DOHH2 (cell line): ENCODE data around the gene ARHGEF4.

ENCODE experiments used
- H3F3A ChIP-seq: fragments of 200-600 bp; sonication (generic), shearing (Covaris generic); 2 replicates; pipeline ENCODE4 v1.6.0; 2016; ENCODE audit warnings: antibody characterized with exemption, mild to moderate bottlenecking; ENCODE audit not compliant: control insufficient read depth, insufficient read depth
- H3K27ac ChIP-seq: fragments of 200-600 bp; sonication (generic); 2 replicates; pipeline ENCODE4 v1.5.1; 2014; ENCODE audit warnings: low read depth, mild to moderate bottlenecking, low read length, moderate library complexity
- H3K27me3 ChIP-seq: fragments of 200-600 bp; sonication (generic); 2 replicates; pipeline ENCODE4 v1.6.1; 2014; ENCODE audit warnings: mild to moderate bottlenecking, low read length, mixed read lengths; ENCODE audit not compliant: control insufficient read depth
- H3K36me3 ChIP-seq: fragments of 200-600 bp; sonication (generic); 2 replicates; pipeline ENCODE4 v1.6.1; 2014; ENCODE audit warnings: mild to moderate bottlenecking, low read length, moderate library complexity, mixed read lengths; ENCODE audit not compliant: control insufficient read depth
- H3K4me1 ChIP-seq: fragments of 200-600 bp; sonication (generic); 2 replicates; pipeline ENCODE4 v1.6.1; 2014; ENCODE audit warnings: mild to moderate bottlenecking, low read length, mixed read lengths; ENCODE audit not compliant: control insufficient read depth
- H3K4me2 ChIP-seq: fragments of 200-600 bp; sonication (generic); 2 replicates; pipeline ENCODE4 v1.6.0; 2014; ENCODE audit warnings: mild to moderate bottlenecking, low read length, moderate library complexity
- H3K4me3 ChIP-seq: fragments of 200-600 bp; sonication (generic); 2 replicates; pipeline ENCODE4 v1.5.1; 2014; ENCODE audit warnings: mild to moderate bottlenecking, low read length, mixed read lengths
- H3K79me2 ChIP-seq: fragments of 200-600 bp; sonication (generic); 2 replicates; pipeline ENCODE4 v1.6.1; 2014; ENCODE audit warnings: mild to moderate bottlenecking, low read length, mixed read lengths; ENCODE audit not compliant: control insufficient read depth
- H3K9me2 ChIP-seq: fragments of 200-600 bp; sonication (generic); replicated peaks from 2 replicates; pipeline ENCODE4 v1.6.1; 2014; ENCODE audit warnings: mild to moderate bottlenecking, low read length, mixed read lengths; ENCODE audit not compliant: control insufficient read depth
- H3K9me3 ChIP-seq: fragments of 200-600 bp; sonication (generic); 2 replicates; pipeline ENCODE4 v1.6.1; 2014; ENCODE audit warnings: antibody characterized with exemption, low read length, mixed read lengths; ENCODE audit not compliant: control insufficient read depth, insufficient read depth
- H4K20me1 ChIP-seq: fragments of 200-600 bp; sonication (generic); 2 replicates; pipeline ENCODE4 v1.6.0; 2014; ENCODE audit warnings: low read depth, mild to moderate bottlenecking, antibody characterized with exemption, low read length, moderate library complexity; ENCODE audit not compliant: control insufficient read depth, insufficient read depth
- EZH2phosphoT487 ChIP-seq: fragments of 200-600 bp; sonication (generic); IDR thresholded peaks from 2 replicates; pipeline ENCODE4 v1.6.1; 2017; ENCODE audit warnings: borderline replicate concordance, mild to moderate bottlenecking, antibody characterized with exemption, low read length, moderate library complexity, mixed read lengths
- TF ChIP-seq, protein P1 (sequence below): fragments of 200-600 bp; sonication (generic); IDR thresholded peaks from one replicate; pipeline ENCODE4 v1.5.1; 2014; ENCODE audit warnings: antibody characterized with exemption, mild to moderate bottlenecking, low read depth, low read length; ENCODE audit not compliant: poor library complexity, severe bottlenecking

ARHGEF4 gene

GRCh38 chr2:130847776-130848525, 11.2 kb downstream of the ARHGEF4 start:
- Histone ChIP-seq H3K4me1 (no peaks in the 10 kb centered on the region), H4K20me1 (no peaks in the 10 kb centered on the region), H3K36me3 (no peaks in the 10 kb centered on the region), H3F3A (no peaks in the 10 kb centered on the region), H3K79me2 (no peaks in the 10 kb centered on the region), H3K4me3 (no peak overlapping the region), H3K9me2 (no peaks in the 10 kb centered on the region), H3K27me3 (no peaks in the 10 kb centered on the region), H3K4me2 (no peak overlapping the region), H3K27ac (no peak overlapping the region), H3K9me3 (no peaks in the 10 kb centered on the region)
- no peak for TF ChIP-seq EZH2phosphoT487
- TF ChIP-seq, protein P1, sequence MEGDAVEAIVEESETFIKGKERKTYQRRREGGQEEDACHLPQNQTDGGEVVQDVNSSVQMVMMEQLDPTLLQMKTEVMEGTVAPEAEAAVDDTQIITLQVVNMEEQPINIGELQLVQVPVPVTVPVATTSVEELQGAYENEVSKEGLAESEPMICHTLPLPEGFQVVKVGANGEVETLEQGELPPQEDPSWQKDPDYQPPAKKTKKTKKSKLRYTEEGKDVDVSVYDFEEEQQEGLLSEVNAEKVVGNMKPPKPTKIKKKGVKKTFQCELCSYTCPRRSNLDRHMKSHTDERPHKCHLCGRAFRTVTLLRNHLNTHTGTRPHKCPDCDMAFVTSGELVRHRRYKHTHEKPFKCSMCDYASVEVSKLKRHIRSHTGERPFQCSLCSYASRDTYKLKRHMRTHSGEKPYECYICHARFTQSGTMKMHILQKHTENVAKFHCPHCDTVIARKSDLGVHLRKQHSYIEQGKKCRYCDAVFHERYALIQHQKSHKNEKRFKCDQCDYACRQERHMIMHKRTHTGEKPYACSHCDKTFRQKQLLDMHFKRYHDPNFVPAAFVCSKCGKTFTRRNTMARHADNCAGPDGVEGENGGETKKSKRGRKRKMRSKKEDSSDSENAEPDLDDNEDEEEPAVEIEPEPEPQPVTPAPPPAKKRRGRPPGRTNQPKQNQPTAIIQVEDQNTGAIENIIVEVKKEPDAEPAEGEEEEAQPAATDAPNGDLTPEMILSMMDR: no peak

DNA sequence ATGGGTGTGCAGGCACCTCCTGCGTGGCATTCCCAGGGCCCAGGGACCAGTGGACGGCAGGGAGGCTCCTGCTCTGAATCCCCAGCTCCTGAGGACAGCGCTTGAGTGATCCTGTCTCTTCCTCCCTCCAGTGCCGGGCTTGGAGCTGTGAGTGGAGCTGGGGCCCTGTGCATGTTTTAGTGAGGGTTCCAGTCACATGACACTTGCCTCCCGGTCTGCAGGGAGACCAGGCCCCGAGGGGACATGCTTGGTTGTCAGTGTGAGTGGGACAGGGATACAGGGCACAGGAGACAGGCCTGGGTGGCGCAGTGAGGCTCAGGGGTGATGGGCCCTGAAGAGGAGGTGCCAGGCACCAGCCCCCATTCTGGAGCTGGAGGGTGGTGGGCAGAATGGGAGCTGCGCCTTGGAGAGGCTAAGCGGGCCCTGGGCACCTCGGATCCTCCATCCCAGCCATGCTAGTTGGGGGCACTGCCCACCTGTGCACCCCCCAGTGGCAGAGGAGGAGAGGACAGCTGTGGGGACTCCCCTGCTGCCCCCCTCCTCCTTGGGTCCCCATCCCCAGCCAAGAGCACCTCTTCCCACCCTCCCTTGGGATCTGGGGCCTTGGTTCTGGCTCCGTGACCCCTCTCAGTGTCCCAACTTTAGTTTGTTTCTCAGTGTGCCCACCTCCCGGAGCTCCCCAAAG, 12.0 kb downstream of the ARHGEF4 start:
- H3K4me1 ChIP-seq: no peaks in the 10 kb centered on the region
- no peak overlapping the region for H3K27ac ChIP-seq
- H3K79me2 ChIP-seq: no peaks in the 10 kb centered on the region
- H3K9me3 ChIP-seq: no peaks in the 10 kb centered on the region
- H3K36me3 ChIP-seq: no peaks in the 10 kb centered on the region
- H3K4me3 ChIP-seq: no peak overlapping the region
- no peaks in the 10 kb centered on the region for H3K27me3 ChIP-seq
- H3F3A ChIP-seq: no peaks in the 10 kb centered on the region
- H4K20me1 ChIP-seq: no peaks in the 10 kb centered on the region
- no peak overlapping the region for H3K4me2 ChIP-seq
- H3K9me2 ChIP-seq: no peaks in the 10 kb centered on the region
- TF ChIP-seq, protein P1: no peak

DNA sequence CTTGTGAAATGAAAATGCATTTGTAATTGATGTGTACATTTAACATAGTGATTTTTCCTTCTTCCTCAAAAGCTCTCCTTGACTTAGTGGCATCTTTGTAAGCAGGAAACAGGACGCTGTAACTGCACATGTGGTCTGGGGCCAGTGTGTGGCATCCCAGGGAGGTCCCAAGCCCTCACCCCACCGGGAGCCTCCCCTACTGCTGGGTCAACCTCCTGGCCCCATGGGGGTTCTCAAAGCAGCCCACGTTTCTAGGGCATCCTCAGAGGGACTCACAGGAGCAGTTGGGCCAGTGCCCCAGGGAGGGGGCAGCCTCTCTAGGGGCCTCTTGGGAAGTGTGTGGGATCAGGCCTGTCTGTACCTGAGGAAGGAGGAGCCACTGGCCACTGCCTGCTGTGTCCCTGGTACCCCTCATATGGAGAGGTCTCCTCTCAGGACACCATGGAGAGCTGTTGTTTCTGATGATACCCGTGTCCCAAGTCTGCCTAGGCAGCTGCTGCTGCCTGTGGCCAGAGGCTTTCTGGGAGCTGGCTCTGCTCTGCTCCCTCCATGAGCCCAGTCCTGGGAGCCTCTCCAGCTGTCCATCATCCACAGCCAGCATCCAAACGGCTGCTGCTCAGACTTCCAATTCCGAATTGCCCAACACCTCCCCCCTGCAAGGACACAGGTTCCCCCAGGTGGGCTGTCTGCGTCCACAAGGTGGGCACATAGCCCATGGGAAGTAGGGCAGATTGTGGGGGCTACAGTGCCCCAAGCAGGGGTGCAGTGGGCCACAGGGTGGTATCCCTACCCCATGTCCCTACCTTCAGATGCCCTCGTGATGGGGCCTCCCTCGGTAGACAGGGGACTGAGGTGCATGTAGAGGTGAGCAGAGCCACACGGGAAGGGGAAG, 13.4 kb downstream of the ARHGEF4 start:
- no peaks in the 10 kb centered on the region for H3K4me1 ChIP-seq
- H3K9me3 ChIP-seq: no peaks in the 10 kb centered on the region
- H4K20me1 ChIP-seq: no peaks in the 10 kb centered on the region
- H3K79me2 ChIP-seq: no peaks in the 10 kb centered on the region
- H3K4me3 ChIP-seq: no peak overlapping the region
- no peak for TF ChIP-seq EZH2phosphoT487
- TF ChIP-seq, protein P1: no peak
- no peaks in the 10 kb centered on the region for H3K36me3 ChIP-seq
- H3K9me2 ChIP-seq: no peaks in the 10 kb centered on the region
- no peak overlapping the region for H3K27ac ChIP-seq
- H3F3A ChIP-seq: no peaks in the 10 kb centered on the region
- H3K4me2 ChIP-seq: no peak overlapping the region
- no peaks in the 10 kb centered on the region for H3K27me3 ChIP-seq
